ENCODE measurements around the gene DBH. TPM values are rescaled to one million over a fixed set of nuclear protein-coding genes. Genes with fewer than 3 reads are reported as not detected.

The DBH gene
- total and polyA plus RNA-seq, 2 donors (not counting 3 experiments of a cell fraction or from before 2014, with no cell fraction given): not detected

DNA sequence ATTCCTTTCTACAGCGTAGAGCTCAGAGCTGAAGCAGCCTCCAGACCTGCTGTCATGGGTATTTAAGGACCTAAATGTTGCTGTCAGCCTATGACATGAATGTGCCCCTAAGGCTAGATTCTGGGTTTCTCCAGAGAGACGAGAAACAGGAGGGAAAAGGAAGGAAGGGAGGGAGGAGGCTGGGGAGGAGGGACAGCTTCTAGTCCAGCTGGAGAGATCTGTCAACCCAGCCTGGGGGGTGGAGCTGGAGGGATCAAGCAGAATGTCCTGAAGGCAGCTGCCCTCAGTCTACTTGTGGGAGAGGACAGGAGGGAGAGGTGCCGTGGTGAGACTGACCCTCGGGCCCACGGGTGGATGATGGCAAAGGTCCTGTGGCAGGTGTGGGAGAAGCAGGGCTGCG lies 1.1 kb upstream of the DBH start:
- dilution Hi-C loops (cut with MboI; ENCODE audit: extremely low pct_ligation_motif_present, low sequenced_read_pairs): no loop called here
- FAIRE-seq: no peak

More for the DNA sequence above, 1.1 kb upstream of the DBH start:
- no TSS peak for BruUV-seq (replicated peaks)
- H3K4me3 ChIP-seq (replicated peaks in 1 of 3; ENCODE audit: insufficient read depth in 1 of 3, low read depth in 1 of 3, low read length in 3 of 3): no peak overlapping the region
- H3K27ac ChIP-seq (ENCODE audit: insufficient read depth, low read depth, low read length): no peak overlapping the region
- no peaks in the 10 kb centered on the region for H3K9me1 ChIP-seq (replicated peaks; ENCODE audit: control insufficient read depth, extremely low read depth, insufficient read depth, low read length)
- no peaks in the 10 kb centered on the region for H3K27me3 ChIP-seq (ENCODE audit: control insufficient read depth in 2 of 2, insufficient read depth in 2 of 2, low read length in 2 of 2)
- no peak overlapping the region for H3K9ac ChIP-seq (replicated peaks; ENCODE audit: extremely low read depth, insufficient read depth, low read length)
- POLR2A ChIA-PET: no interaction called here
- no peaks in the 10 kb centered on the region for H3K9me3 ChIP-seq (replicated peaks; ENCODE audit: control insufficient read depth, insufficient read depth, low read length)
- TF ChIP-seq JUN (IDR thresholded peaks at IDR 0.05; ENCODE audit: borderline replicate concordance, insufficient read depth, insufficient read length, low read depth) (no peak), MYC (IDR thresholded peaks at IDR 0.05; ENCODE audit: low read depth, low read length) (no peak), POLR2AphosphoS5 (IDR thresholded peaks at IDR 0.05; ENCODE audit: insufficient read depth, low read depth, low read length) (no peak), POLR2A (IDR thresholded peaks at IDR 0.05; ENCODE audit: low read depth, low read length) (no peak), GATA2 (IDR thresholded peaks at IDR 0.05; ENCODE audit: insufficient read depth, insufficient read length, low read depth, low read length) (no peak), EZH2 (IDR thresholded peaks at IDR 0.05; ENCODE audit: borderline replicate concordance, low read depth, low read length, severe bottlenecking) (no peak), FOS (IDR thresholded peaks at IDR 0.05; ENCODE audit: borderline replicate concordance, insufficient read depth, low read length) (no peak)
- TF ChIP-seq, protein P1, sequence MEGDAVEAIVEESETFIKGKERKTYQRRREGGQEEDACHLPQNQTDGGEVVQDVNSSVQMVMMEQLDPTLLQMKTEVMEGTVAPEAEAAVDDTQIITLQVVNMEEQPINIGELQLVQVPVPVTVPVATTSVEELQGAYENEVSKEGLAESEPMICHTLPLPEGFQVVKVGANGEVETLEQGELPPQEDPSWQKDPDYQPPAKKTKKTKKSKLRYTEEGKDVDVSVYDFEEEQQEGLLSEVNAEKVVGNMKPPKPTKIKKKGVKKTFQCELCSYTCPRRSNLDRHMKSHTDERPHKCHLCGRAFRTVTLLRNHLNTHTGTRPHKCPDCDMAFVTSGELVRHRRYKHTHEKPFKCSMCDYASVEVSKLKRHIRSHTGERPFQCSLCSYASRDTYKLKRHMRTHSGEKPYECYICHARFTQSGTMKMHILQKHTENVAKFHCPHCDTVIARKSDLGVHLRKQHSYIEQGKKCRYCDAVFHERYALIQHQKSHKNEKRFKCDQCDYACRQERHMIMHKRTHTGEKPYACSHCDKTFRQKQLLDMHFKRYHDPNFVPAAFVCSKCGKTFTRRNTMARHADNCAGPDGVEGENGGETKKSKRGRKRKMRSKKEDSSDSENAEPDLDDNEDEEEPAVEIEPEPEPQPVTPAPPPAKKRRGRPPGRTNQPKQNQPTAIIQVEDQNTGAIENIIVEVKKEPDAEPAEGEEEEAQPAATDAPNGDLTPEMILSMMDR (IDR thresholded peaks at IDR 0.05; ENCODE audit: extremely low read depth in 1 of 2, insufficient read depth in 1 of 2, low read depth in 1 of 2, low read length in 2 of 2): no peak
- TF ChIP-seq, protein P2, sequence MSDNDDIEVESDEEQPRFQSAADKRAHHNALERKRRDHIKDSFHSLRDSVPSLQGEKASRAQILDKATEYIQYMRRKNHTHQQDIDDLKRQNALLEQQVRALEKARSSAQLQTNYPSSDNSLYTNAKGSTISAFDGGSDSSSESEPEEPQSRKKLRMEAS (IDR thresholded peaks at IDR 0.05; ENCODE audit: insufficient read depth, insufficient read length): no peak
- H2AFZ ChIP-seq (ENCODE audit: low read depth, low read length): no peak overlapping the region
- no peaks in the 10 kb centered on the region for H3K79me2 ChIP-seq (ENCODE audit: control insufficient read depth, insufficient read depth, low read length)
- CTCF ChIA-PET: no interaction called here
- no peak for DNase-seq (ENCODE audit: low read depth, low spot score)
- H4K20me1 ChIP-seq (replicated peaks; ENCODE audit: control insufficient read depth, extremely low read depth, insufficient read depth, low read length): no peaks in the 10 kb centered on the region
- intact Hi-C loops (cut with micrococcal nuclease): no loop called here
- no peak overlapping the region for H3K4me2 ChIP-seq (ENCODE audit: insufficient read depth, low read length)
- H3K36me3 ChIP-seq (ENCODE audit: control insufficient read depth in 2 of 2, extremely low read depth in 1 of 2, insufficient read depth in 2 of 2, low read length in 2 of 2): no peaks in the 10 kb centered on the region
- H3K4me1 ChIP-seq (ENCODE audit: control insufficient read depth, extremely low read depth, insufficient read depth, low read length): no peaks in the 10 kb centered on the region

All from endothelial cell of umbilical vein (primary cell).